SIG-M5 treated with dmso at 0.1 percent for 504 hours (cell line): Measurements from ENCODE around the gene TEX19.
"Not testable (repeated sequence)": the region's sequence is repeated elsewhere in the genome, so short reads cannot be mapped to it uniquely, and the experiment has no call there.

Source experiments
- DNase-seq: peaks from one replicate; lab custom pipeline; 2025; ENCODE audit not compliant: unreplicated experiment; lab: John Stamatoyannopoulos, UW

Gene TEX19

DNA sequence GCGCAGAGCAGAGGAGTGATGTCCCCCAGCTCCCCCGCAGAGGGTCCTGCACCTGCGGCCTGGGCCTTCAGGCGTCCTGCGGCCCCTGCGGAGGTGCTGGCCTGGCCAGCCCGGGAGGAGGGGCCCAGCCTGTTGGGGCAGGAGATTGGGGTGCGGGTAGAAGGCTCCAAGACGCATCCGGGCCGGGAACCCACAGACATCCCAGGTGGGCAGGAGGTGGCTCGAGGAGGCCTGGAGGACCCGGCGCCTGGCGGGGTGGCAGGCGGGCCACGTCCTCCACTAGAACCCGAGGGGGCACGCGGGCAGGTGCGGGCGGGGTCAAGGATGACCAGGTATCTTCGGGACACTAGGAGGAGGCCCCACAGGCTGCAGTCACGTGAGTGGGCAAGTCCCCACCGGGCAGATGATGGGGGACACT lies 24.8 kb upstream of the TEX19 start:
- DNase-seq: no peak

DNA sequence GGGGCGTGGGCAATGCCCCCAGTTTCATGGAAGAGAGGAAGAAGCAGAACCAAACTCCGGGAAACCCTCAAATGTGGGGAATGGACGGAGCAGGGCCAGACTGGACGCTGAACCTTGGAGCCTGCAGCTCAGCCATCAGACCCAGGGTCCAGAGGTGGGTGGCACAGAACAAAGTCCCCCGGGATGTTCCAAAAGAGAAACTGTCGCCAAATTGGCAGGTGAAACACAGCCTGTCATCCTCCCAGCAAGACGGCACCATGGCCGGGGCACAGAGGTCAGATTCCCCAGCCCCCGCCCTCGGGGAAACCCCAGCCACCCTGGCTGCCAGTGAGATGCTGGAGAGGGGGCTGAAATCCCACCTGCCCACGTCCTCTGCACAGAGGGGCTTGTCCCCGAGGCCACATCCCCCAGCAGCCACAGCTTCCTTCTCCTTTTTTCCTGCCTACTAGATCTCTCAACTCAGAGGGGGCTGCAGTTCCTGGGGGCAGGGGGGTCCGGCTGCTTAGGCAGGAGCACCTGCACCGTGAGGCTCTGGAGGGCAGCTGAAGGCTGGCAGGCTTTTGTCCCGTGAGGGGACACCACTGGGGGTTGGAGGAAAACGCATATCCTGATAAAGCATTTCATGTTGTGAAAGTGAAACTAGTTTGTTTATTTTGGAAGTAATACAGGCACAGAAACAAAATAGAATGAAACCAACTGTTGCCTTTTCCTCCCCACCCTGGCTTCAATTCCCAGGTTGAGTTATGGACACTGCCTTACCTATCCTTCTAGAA lies 24.2 kb upstream of the TEX19 start:
- DNase-seq: peak; percentile 38

GRCh38 chr17:82338858-82339633 lies 20.0 kb upstream of the TEX19 start:
- DNase-seq: no peak

GRCh38 chr17:82339634-82340580 lies 19.1 kb upstream of the TEX19 start:
- DNase-seq: no peak

DNA sequence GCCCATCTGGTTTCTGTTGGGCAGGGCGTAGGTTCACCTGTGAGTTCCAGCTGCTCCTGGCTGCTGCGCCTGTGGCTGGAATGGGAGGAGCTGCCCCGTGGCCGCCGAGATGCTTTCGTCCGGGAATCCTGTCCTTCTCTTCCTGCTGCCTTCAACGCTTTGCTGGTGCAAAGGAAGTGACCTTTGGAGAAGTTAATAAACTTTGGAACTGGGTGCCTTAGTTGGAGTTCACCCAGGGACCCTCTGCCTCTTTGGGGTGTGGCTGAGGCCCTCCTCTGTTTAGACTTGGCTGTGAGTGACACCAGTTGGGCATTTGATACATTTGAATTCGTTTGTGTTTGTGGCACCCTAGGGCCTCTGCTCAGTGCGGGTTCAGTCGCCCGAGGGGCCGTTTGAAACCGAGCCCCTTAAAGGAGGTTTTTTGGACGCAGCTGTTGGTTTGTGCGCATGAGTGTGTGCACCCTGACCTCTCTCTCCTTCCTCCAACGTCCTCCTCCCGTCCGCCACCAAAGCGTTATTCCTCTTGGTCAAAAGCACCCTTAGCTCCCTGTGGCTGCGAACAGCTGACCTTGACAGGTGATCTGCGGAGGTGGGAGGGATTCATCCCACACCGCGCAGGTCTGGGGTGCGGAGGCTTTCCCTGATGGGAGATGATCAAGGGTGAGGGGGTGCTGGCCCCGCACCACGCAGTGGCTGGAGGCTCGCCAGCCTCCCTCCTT lies 16.5 kb upstream of the TEX19 start:
- no peak for DNase-seq

GRCh38 chr17:82343560-82343959 lies 15.5 kb upstream of the TEX19 start:
- no peak for DNase-seq

DNA sequence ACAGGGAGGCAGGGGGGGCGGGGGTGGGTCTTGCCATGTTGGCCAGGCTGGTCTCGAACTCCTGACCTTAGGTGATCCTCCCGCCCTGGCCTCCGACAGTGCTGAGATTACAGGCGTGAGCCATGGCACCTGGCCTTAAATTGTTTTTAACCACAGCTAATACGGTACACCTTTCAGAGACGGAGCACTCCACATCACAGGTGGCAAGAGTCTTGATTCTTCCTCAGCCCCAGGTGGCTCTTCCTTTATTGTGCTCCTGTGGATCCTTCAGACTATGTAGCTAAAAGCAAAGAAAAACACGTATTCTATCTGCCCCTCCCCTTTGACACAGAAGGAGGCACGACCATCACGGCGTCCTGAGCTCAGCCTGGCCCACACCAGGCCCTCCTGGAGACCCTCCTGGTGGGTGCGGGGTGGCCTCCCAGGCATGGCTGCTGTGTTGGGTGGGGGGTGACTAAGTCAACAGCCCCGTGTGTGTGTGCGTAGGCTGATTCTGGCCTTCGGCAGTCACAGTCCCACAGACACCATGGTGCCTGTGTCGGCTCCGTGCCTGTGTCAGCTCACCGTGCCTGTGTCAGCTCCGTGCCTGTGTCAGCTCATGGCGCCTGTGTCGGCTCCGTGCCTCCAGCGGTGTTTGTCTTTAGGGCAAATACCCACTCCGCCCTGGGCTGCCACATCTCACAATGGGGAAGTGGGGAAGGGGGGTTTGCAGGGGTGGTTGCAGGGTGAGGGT lies 14.7 kb upstream of the TEX19 start:
- no peak for DNase-seq

- DNase-seq: no peak
These were observed 13.7 kb upstream of the TEX19 start for GRCh38 chr17:82345151-82345976.

DNA sequence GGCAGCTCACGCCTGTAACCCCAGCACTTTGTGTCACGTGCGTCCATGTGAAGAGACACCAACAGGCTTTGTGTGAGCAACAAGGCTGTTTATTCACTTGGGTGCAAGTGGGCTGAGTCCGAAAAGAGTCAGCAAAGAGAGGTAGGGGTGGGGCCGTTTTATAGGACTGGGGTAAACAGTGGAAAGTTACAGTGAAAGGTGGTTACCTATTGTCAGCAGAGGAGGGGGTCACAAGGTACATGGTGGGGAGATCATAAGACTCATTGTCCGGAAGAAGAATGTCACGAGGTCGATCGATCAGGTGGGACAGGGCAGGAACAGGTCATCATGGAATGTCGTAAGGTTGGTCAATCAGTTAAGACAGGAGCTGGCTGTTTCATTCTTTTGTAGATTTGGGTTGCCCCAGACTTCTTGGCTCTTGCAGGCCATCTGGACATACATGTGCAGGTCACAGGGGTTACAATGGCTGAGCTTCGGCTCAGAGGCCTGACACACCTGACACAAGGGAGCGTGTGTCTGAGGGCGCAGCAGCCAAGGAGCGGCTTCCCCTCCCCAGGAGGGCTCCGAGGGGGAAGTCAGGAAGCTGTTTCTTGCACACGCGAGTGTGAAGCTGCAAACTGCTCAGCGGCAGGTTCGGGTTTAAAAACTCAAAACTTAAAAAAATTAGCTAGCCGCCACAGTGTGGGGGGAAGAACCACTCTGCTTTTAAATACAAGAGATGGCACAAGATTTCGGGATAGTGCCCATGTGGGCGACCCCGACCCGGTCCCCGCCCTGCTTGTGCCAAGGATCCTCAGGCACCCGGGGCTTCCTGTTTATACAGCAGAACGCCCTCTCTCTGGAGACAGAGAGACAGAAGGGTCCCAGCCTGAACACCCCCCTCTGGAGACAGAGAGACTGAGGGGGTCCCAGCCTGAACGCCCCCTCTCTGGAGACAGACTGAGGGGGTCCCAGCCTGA lies 12.4 kb upstream of the TEX19 start:
- no peak for DNase-seq

DNA sequence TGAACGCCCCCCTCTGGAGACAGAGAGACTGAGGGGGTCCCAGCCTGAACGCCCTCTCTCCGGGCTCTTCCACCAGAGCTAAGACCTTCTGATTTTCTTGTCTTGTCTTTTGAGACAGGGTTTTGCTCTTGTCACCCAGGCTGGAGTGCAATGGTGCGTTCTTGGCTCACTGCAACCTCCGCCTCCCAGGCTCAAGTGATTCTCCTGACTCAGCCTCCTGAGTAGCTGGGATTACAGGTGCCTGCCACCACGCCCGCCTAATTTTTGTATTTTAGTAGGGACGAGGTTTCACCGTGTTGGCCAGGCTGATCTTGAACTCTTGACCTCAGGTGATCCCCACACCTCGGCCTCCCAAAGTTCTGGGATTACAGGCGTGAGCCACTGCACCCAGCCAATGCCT lies 11.1 kb upstream of the TEX19 start:
- not testable (repeated sequence) for DNase-seq

GRCh38 chr17:82348434-82348833 lies 10.6 kb upstream of the TEX19 start:
- DNase-seq: no peak

GRCh38 chr17:82348866-82349265 lies 10.2 kb upstream of the TEX19 start:
- no peak for DNase-seq

GRCh38 chr17:82349287-82349701 lies 9.8 kb upstream of the TEX19 start:
- DNase-seq: no peak

GRCh38 chr17:82350182-82351030 lies 8.6 kb upstream of the TEX19 start:
- peak; percentile 36 for DNase-seq

DNA sequence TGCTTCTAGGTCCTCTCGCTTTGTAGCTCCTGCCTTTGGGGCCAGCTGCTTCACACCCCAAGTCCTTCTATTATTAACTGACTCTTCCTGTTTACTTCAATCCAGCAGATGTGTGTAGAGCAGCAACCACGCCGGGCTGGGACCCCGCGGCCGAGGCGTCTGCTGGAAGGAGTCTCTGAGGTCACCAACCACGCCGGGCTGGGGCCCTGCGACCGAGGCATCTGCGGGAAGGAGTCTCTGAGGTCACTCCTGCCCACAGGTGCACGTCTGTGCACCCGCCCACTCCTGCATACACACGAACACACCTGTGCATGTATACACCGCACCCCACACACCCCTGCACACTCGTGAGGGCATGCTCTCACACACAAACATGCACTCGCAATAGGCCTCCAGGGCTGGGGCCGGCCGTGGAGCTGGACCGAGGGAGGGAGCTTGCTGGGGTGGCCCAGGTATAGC lies 7.8 kb upstream of the TEX19 start:
- DNase-seq: no peak

- peak; percentile 79 for DNase-seq
These were observed 7.1 kb upstream of the TEX19 start for GRCh38 chr17:82351713-82352488.
